ENCODE results near the gene EDC3. TPM values are rescaled to one million over a fixed set of nuclear protein-coding genes. Genes with fewer than 3 reads are reported as not detected.

Gene EDC3
- total RNA-seq, 2 donors from 2014 or later: 20.6 to 36.8 TPM

DNA sequence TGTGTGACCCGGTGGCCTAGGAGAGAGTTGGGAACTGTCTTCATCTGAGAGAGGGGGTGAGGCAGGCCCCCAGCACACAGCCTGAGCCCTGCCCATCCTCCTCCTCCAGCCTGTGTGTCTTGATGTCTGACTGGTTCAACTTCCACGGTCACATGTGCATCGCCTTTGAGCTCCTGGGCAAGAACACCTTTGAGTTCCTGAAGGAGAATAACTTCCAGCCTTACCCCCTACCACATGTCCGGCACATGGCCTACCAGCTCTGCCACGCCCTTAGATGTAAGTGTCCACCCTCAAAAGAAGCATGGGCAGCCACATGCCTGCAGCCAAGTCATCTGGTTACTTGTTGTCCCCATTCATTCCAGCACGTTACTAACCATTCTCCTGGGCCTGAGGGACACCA, 70.1 kb downstream of the EDC3 start:
- H3K4me3 ChIP-seq: no peak overlapping the region
- 79% methylated on average over 6 of the region's 6 CpGs for WGBS
- H3K27me3 ChIP-seq (replicated peaks; ENCODE audit: insufficient read depth): no peaks in the 10 kb centered on the region
- no peak overlapping the region for H3K27ac ChIP-seq
- H3K9me3 ChIP-seq: no peaks in the 10 kb centered on the region
- TF ChIP-seq, protein P1, sequence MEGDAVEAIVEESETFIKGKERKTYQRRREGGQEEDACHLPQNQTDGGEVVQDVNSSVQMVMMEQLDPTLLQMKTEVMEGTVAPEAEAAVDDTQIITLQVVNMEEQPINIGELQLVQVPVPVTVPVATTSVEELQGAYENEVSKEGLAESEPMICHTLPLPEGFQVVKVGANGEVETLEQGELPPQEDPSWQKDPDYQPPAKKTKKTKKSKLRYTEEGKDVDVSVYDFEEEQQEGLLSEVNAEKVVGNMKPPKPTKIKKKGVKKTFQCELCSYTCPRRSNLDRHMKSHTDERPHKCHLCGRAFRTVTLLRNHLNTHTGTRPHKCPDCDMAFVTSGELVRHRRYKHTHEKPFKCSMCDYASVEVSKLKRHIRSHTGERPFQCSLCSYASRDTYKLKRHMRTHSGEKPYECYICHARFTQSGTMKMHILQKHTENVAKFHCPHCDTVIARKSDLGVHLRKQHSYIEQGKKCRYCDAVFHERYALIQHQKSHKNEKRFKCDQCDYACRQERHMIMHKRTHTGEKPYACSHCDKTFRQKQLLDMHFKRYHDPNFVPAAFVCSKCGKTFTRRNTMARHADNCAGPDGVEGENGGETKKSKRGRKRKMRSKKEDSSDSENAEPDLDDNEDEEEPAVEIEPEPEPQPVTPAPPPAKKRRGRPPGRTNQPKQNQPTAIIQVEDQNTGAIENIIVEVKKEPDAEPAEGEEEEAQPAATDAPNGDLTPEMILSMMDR (IDR thresholded peaks at IDR 0.05): no peak
- no peak for TF ChIP-seq POLR2A (IDR thresholded peaks at IDR 0.05)
- no peak for TF ChIP-seq POLR2AphosphoS5 (IDR thresholded peaks at IDR 0.05)
- DNase-seq (ENCODE audit: low spot score): no peak
- H3K4me1 ChIP-seq (replicated peaks): peaks cover 4% of the 10 kb centered on the region
- intact Hi-C loops (cut with DNase I): no loop called here
- peaks cover 21 to 72% of the 10 kb centered on the region in 2 donors for H3K36me3 ChIP-seq

DNA sequence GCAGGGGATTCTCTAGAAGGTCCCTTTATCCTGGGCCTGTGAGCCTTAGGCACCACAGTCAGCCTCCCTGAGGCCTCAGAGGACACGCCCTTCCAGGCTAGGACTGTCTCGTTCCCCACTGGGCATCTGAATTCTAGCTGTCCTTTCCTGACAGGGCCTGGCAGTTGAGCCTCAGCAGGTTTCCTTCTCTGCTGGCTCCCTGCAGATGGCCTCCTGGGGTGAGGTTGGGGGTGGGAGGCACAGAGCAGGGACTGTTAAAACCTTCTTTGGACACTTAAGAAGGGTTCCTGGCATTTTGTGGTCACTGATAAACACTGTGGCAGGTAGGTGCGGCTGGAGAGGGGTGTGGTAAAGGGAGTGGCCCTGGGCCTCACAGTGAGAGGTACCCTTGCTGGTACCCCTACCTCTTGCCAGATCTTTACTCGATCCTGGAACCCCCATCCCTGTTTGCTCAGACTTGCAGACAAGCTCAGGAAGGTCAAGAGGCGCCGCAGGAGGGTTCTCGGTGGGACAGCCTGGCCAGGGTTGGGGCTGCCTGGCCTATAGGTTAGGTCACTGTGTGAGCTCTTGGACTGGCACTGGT, 71.7 kb downstream of the EDC3 start:
- peaks cover 27 to 62% of the 10 kb centered on the region in 2 donors for H3K36me3 ChIP-seq
- no peaks in the 10 kb centered on the region for H3K27me3 ChIP-seq (replicated peaks; ENCODE audit: insufficient read depth)
- no peak overlapping the region for H3K27ac ChIP-seq
- intact Hi-C loops (cut with DNase I): no loop called here
- no peak overlapping the region for H3K4me3 ChIP-seq
- no peaks in the 10 kb centered on the region for H3K9me3 ChIP-seq
- DNase-seq (ENCODE audit: low spot score): no peak
- peaks cover 4% of the 10 kb centered on the region for H3K4me1 ChIP-seq (replicated peaks)
- TF ChIP-seq, protein P1 (IDR thresholded peaks at IDR 0.05): no peak
- no peak for TF ChIP-seq POLR2A (IDR thresholded peaks at IDR 0.05)
- no peak for TF ChIP-seq POLR2AphosphoS5 (IDR thresholded peaks at IDR 0.05)
- 72% methylated on average over 7 of the region's 7 CpGs for WGBS

DNA sequence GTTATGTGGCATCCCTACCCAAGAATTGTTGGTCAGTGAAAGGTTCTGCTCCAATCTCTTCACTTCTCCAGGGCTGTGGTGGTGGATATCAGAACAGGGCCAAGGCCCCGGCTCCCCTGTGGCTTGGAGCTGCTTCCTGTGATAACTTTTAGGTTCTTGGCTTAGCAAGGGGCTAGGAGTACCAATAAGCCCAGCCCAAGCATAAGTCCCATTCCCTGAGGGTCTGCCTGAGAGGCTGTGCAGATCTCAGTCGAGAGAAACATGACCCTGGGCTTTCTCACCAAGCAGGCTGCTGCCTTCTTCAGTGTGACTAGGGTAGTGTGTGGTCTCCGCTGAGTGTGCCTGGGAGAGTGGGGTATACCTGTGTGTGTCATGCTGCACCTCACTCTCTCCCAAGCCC, 73.1 kb downstream of the EDC3 start:
- DNase-seq (ENCODE audit: low spot score): no peak
- Histone ChIP-seq H3K36me3 (peaks cover 23 to 56% of the 10 kb centered on the region in 2 donors), H3K4me3 (no peak overlapping the region), H3K27me3 (replicated peaks; ENCODE audit: insufficient read depth) (no peaks in the 10 kb centered on the region), H3K4me1 (replicated peaks) (peaks cover 7% of the 10 kb centered on the region), H3K27ac (no peak overlapping the region), H3K9me3 (no peaks in the 10 kb centered on the region)
- intact Hi-C loops (cut with DNase I): no loop called here
- WGBS: 76% methylated on average over 3 of the region's 3 CpGs
- TF ChIP-seq, protein P1 (IDR thresholded peaks at IDR 0.05): no peak
- no peak for TF ChIP-seq POLR2AphosphoS5 (IDR thresholded peaks at IDR 0.05)
- TF ChIP-seq POLR2A (IDR thresholded peaks at IDR 0.05): no peak

DNA sequence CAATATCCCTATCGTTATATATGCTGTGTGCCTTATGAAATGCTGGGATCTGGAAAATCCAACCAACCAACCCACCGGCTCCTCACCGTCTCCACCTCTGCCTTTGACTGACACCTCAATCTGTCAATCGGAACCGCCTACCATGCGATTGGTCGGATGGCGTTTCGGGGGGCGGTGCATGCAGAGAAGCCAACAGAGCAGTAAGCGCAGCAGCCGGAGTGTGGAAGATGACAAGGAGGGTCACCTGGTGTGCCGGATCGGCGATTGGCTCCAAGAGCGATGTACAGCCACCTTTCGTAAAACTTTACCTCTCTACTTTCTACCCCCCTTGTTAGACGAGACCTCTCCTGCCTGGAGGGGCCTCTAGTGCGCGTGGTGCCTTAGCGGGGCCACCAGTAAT, 73.9 kb downstream of the EDC3 start:
- Histone ChIP-seq H3K36me3 (peaks cover 22 to 48% of the 10 kb centered on the region in 2 donors), H3K4me1 (replicated peaks) (peaks cover 16% of the 10 kb centered on the region), H3K27ac (no peak overlapping the region), H3K27me3 (replicated peaks; ENCODE audit: insufficient read depth) (no peaks in the 10 kb centered on the region), H3K4me3 (no peak overlapping the region), H3K9me3 (no peaks in the 10 kb centered on the region)
- DNase-seq (ENCODE audit: low spot score): no peak
- 82% methylated on average over 21 of the region's 21 CpGs for WGBS
- intact Hi-C loops (cut with DNase I): no loop called here
- TF ChIP-seq POLR2AphosphoS5 (IDR thresholded peaks at IDR 0.05) (no peak), POLR2A (IDR thresholded peaks at IDR 0.05) (no peak)
- TF ChIP-seq, protein P1 (IDR thresholded peaks at IDR 0.05): no peak

DNA sequence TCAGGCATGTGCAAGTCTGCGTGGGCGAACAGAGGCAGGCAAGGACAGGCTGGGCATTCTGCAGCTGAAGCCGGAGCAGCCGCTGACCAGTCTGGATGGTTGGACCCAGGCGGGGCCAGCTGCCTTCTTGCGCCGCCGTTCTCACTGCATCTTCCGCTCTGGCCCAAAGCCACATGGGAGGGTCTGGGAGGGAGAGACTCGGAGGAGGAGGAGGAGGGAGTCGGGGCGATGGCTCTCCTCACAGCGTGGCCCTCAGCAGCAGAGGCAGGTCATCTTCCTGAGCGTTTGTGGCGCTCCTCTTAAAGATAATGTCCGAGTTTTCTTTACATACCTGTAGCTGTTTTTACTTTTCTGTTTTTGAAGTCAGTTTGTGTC, 74.3 kb downstream of the EDC3 start:
- intact Hi-C loops (cut with DNase I): no loop called here
- TF ChIP-seq POLR2AphosphoS5 (IDR thresholded peaks at IDR 0.05) (no peak), POLR2A (IDR thresholded peaks at IDR 0.05) (no peak)
- TF ChIP-seq, protein P1 (IDR thresholded peaks at IDR 0.05): no peak
- no peaks in the 10 kb centered on the region for H3K9me3 ChIP-seq
- peaks cover 18 to 44% of the 10 kb centered on the region in 2 donors for H3K36me3 ChIP-seq
- H3K4me3 ChIP-seq: no peak overlapping the region
- no peaks in the 10 kb centered on the region for H3K27me3 ChIP-seq (replicated peaks; ENCODE audit: insufficient read depth)
- DNase-seq (ENCODE audit: low spot score): no peak
- 79% methylated on average over 15 of the region's 16 CpGs for WGBS
- H3K27ac ChIP-seq: no peak overlapping the region
- peaks cover 19% of the 10 kb centered on the region for H3K4me1 ChIP-seq (replicated peaks)

Data from prostate gland (tissue), 2 donors.